Motor neuron (in vitro differentiated cells): ENCODE data around the gene SLC4A1. TPM values are rescaled to one million over a fixed set of nuclear protein-coding genes. Genes with fewer than 3 reads are reported as not detected.
A peak's percentile ranks its signal among the peaks of the same experiment; 100 is the strongest.
"Not testable (repeated sequence)": the region's sequence is repeated elsewhere in the genome, so short reads cannot be mapped to it uniquely, and the experiment has no call there.

Experiments
- ATAC-seq, 8 experiments: fragments of 200-7000 bp; cut with Tn5 transposase; replicated peaks in 6 of 8; 2 replicates each; pipeline ENCODE4 v1.8.0; 2021; ENCODE audit warnings: mild to moderate bottlenecking in 8 of 8, moderate library complexity in 8 of 8
- H3K27ac ChIP-seq, 2 donors: fragments of 250-450 bp; sonication (Bioruptor Pico); 2 replicates each; pipeline ENCODE4 v1.9.0; 2021; ENCODE audit warnings: antibody characterized with exemption in 2 of 2, mild to moderate bottlenecking in 2 of 2, moderate library complexity in 1 of 2
- H3K4me1 ChIP-seq, 2 donors: fragments of 250-450 bp; sonication (Bioruptor Pico); replicated peaks in 1 of 2; 2 replicates each; pipeline ENCODE4 v1.6.1; 2021; ENCODE audit warnings: antibody characterized with exemption in 2 of 2, mild to moderate bottlenecking in 2 of 2, moderate library complexity in 1 of 2
- H3K4me3 ChIP-seq, 5 donors: fragments of 250-450 bp; sonication (Bioruptor Pico); 2 replicates each; pipeline ENCODE4 v1.9.0; 2021; ENCODE audit warnings: antibody characterized with exemption in 5 of 5, mild to moderate bottlenecking in 5 of 5, moderate library complexity in 4 of 5
- WGBS, 10 experiments: fragments of 450-650 bp; shearing (Covaris generic); methylation state at CpG; one replicate each; pipeline ENCODE4 v1.0.0; 2022; 5-methylcytosine and 5-hydroxymethylcytosine counted together
- in situ Hi-C, 9 experiments: fragments of 400-800 bp; cut with MboI; loops; one replicate each; pipeline ENCODE4 v1.15.0; 2021; ENCODE audit warnings: low sequenced_read_pairs in 9 of 9, low pct_unique_long_range_greater_than_20kb in 2 of 9; ENCODE audit not compliant: unreplicated experiment in 9 of 9
- total RNA-seq, 8 experiments: library from RNA; unstranded; fragments of 300-600 nt; gene quantifications; 2 replicates each; pipeline versions ENCODE4 v1.2.3 to v1.2.4, GENCODE V29; 2022

Gene SLC4A1
- total RNA-seq, 8 experiments from 2014 or later, result 0.05 to 0.62 (median 0.10) TPM; not detected in 1

DNA sequence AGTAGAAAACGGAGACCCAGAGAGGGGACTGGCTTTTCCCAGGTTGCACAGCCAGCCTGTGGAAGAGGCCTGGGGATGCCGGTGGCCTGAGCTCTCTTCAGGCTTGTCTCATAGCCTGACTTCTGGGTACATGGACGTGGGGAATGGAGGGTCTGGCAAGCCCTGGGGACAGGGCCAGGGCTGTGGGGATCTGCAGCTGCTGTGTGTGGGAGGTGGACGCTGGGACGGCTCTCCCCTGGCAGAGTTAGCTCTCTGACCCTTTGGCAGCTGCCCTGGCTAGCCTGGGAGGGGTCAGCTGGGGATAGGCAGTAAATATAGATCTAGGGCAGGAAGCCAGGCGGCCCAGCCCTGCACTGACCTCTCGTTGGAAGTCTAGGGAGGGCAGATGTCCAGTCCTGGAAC, 20.5 kb downstream of the SLC4A1 start:
- WGBS, 10 experiments, result 46 to 100% (median 78%) methylated on average over 1 to 2 of the region's 7 CpGs; no CpG with 5 or more reads in 6 of the 10 experiments
- in situ Hi-C loops, result no loop called here
- ATAC-seq, result peak in 2 of 8 experiments; percentile 84 to 92
- H3K4me3 ChIP-seq, result no peak overlapping the region
- H3K27ac ChIP-seq, result no peak overlapping the region
- peaks cover 0 to 6% of the 10 kb centered on the region in 2 donors for H3K4me1 ChIP-seq

DNA sequence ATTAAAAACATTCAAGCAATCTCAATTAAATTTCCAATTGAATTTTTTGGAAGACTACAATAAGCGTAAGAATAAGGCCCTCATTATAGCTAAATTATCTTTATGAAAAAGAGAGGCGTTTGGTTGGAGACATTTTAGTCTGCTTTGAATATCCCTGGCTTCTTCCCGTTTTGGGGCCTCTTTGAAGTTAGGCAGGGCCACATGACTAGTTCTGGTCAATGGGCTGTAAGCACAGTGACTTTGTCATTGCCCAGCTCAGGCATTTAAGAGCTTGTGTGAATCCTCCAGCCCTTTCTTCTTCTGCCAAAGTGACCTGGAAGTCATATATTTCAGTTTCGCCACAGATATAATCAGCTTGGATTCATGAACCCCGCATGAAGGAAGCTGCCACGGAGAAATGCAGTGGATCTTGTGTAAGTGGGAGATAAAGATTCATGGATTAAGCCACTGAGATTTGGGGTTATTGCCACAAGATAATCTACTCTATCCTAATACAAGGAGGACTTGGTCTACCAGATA, 26.8 kb downstream of the SLC4A1 start:
- no peak overlapping the region for H3K4me3 ChIP-seq
- no peak for ATAC-seq
- 36 to 88% (median 70%) methylated on average over 1 to 6 of the region's 6 CpGs for WGBS, 10 experiments
- peaks cover 0 to 6% of the 10 kb centered on the region in 2 donors for H3K4me1 ChIP-seq
- in situ Hi-C loops, result no loop called here
- H3K27ac ChIP-seq, result no peak overlapping the region

DNA sequence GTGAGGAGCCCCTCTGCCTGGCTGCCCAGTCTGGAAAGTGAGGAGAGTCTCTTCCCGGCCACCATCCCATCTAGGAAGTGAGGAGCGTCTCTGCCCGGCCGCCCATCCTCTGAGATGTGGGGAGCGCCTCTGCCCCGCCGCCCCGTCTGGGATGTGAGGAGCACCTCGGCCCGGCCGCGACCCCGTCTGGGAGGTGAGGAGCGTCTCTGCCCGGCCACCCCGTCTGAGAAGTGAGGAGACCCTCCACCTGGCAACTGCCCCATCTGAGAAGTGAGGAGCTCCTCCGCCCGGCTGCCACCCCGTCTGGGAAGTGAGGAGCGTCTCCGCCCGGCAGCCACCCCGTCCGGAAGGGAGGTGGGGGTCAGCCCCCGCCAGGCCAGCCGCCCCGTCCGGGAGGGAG, 30.0 kb downstream of the SLC4A1 start:
- no CpG with 5 or more reads among the region's 28 CpGs for WGBS, 10 experiments
- H3K4me1 ChIP-seq, H3K27ac ChIP-seq, ATAC-seq, in situ Hi-C loops, H3K4me3 ChIP-seq: not testable (repeated sequence)

DNA sequence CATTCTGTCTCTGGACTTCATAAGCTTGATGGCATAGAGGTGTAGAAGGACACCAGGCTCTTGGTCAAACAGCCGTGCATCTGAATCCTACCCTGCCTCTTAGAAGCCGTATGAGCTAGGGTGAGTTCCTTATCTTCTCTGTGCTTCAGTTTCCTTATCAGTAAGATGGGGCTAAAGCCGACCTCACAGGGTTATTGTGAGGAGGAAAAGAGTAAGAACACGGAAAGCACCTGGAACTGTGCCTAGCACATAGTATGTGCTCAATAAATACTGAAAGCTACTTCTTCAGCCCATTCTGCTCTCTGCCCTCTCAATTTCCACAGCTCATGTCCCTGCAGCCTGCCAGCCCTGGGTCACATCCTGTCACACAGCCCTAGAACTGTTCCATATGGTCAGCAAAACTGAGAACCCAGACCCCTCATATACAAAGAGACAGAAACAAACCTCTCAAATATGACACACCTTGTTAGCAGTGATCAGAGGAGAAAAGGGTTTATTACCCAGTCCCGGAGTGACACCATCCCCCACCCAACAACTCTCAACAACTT, 31.4 kb downstream of the SLC4A1 start:
- ATAC-seq, result no peak
- in situ Hi-C loops, result no loop called here
- H3K4me1 ChIP-seq, result no peaks in the 10 kb centered on the region
- 0 to 100% (median 63%) methylated on average over 1 to 3 of the region's 5 CpGs; no CpG with 5 or more reads in 3 of the 10 experiments for WGBS, 10 experiments
- H3K4me3 ChIP-seq, result no peak overlapping the region
- H3K27ac ChIP-seq, result no peak overlapping the region

DNA sequence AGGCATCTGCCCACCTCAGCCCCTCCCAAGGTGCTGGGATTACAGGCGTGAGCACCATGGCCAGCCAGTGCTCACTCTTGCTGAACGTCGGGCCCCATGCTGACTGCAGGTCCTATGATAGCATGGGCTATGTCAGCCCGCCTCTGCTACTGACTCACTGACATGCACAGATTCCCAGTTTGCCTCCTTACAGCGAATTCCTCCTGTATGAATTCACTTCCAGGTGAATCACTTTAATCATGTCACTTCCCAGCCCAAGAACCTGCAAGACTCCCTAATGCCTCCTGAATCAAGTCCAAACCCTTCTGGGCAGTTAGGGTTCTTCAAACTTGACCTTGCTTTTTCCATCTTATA, 32.4 kb downstream of the SLC4A1 start:
- H3K4me3 ChIP-seq, result no peak overlapping the region
- in situ Hi-C loops, result no loop called here
- H3K27ac ChIP-seq, result no peak overlapping the region
- ATAC-seq, result peak in 3 of 8 experiments; percentile 18 to 52 (median 41)
- H3K4me1 ChIP-seq, result no peaks in the 10 kb centered on the region
- 14 to 83% (median 53%) methylated on average over 1 to 5 of the region's 5 CpGs; no CpG with 5 or more reads in 5 of the 10 experiments for WGBS, 10 experiments

DNA sequence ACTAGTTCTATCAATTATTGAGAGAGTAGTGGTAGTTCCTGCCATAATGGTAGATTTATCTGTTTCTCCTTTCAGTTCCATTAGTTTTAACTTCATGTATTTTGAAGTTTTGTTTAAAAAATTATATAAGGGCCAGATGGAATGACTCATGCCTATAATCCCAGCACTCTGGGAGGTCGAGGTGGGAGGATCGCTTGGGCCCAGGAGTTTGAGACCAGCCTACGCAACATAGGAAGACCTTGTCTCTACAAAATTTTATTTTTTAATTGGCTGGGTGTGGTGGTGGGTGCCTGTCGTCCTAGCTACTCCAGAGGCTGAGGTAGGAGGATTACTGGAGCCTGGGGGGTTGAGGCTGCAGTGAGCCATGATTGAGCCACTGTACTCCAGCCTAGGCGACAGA, 34.4 kb downstream of the SLC4A1 start:
- Histone ChIP-seq H3K4me1 (no peaks in the 10 kb centered on the region), H3K4me3 (no peak overlapping the region), H3K27ac (no peak overlapping the region)
- 31 to 100% (median 78%) methylated on average over 1 to 5 of the region's 5 CpGs for WGBS, 10 experiments
- in situ Hi-C loops, result no loop called here
- no peak for ATAC-seq

DNA sequence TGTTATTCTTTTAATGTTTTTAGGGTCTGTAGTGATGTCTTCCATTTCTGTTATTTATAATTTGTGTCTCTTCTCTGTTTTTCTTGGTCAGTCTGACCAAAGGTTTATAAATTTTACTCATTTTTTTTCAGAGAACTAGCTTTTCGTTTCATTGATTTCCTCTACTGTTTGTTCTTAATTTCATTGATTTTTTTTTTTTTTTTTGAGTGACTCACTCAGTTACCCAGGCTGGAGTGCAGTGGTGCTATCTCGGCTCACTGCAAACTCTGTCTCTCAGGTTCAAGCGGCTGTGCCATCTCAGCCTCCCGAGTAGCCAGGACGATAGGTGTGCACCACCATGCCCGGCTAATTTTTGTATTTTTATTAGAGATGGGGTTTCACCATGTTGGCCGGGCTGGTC, 35.9 kb downstream of the SLC4A1 start:
- H3K4me1 ChIP-seq, result no peaks in the 10 kb centered on the region
- in situ Hi-C loops, result no loop called here
- WGBS, 10 experiments, result 42 to 88% (median 76%) methylated on average over 1 to 7 of the region's 7 CpGs
- H3K4me3 ChIP-seq, result no peak overlapping the region
- H3K27ac ChIP-seq, result no peak overlapping the region
- no peak for ATAC-seq

DNA sequence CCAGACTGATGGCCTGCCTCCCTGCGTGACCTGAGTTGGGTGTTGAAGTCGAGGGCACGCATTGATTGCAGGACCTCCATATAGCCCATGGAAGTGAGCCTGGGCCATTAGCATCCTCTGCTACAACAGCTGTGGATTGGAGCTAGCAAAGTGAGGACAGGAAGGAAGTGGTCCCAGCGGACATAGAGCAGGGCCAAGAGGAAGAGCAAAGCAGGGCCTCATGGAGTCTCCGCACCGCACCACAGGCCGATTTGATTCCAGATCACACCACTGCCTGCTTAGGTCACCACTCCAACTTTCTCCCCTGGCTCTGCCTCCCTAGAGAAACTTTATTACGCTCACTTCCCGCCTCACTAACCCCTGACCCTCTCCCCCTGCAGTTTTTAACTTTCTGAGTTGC, 37.8 kb downstream of the SLC4A1 start:
- 20 to 85% (median 71%) methylated on average over 1 to 5 of the region's 9 CpGs; no CpG with 5 or more reads in 2 of the 10 experiments for WGBS, 10 experiments
- in situ Hi-C loops, result no loop called here
- H3K4me1 ChIP-seq, result no peaks in the 10 kb centered on the region
- ATAC-seq, result no peak
- H3K4me3 ChIP-seq, result no peak overlapping the region
- no peak overlapping the region for H3K27ac ChIP-seq

DNA sequence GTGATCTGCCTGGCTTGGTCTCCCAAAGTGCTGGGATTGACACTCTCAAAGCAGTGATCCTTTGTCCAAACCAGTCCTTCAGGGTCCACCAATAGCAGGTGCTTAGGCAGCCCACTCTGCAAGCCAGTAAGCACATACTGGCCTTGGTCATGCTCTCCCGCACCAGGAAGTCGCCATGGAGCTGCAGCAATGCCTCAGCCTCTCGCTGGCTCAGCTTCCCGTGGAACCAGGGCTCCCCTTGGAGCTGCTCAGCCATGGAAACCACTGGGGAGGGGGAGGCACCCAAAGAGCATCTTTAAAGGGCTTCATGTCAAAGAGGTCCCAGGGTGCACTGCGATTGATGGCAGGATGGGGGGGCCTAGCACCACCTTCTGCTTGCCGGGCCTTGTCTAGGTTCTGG, 38.8 kb downstream of the SLC4A1 start:
- ATAC-seq, result peak in 1 of 8 experiments; percentile 77

DNA sequence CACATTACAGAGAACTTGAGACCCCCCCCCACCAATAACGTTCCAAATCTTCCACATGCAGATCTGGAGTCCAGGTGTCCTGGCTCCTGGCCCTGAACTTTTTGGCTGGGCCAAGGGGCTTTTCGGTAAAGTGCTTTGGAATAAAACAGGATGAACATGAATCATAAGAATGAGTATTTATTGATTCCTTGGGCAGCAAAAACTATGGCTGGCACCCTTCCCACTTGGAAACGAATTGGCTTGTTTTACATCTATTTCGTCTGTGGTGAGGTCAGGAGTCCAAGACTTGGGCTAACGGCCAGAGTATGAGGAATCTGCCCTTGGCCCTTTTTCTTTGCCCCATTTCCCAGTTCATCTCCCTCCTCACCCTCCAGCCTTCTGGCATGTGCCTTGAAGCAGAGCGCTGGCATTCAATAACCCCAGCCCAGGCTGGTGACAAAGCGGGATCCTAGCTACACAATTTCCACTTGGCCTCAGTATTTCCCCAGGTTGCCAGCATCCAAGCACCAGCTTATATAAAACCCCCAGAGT, 44.3 kb downstream of the SLC4A1 start:
- 20 to 90% (median 77%) methylated on average over 1 to 6 of the region's 7 CpGs; no CpG with 5 or more reads in 1 of the 10 experiments for WGBS, 10 experiments

More for the DNA sequence above, 38.8 kb downstream of the SLC4A1 start:
- WGBS, 10 experiments, result 80 to 100% (median 100%) methylated on average over 1 to 2 of the region's 6 CpGs; no CpG with 5 or more reads in 7 of the 10 experiments
- no peak overlapping the region for H3K4me3 ChIP-seq
- in situ Hi-C loops, result loop anchor here in 3 of 9 experiments (10.0 kb wide), 3 partner anchors 76 to 96 kb away; partner anchors contain the start of genes RUNDC3A (in 1 of the 3) and SLC25A39 (in 1 of the 3)
- no peaks in the 10 kb centered on the region for H3K4me1 ChIP-seq
- H3K27ac ChIP-seq, result no peak overlapping the region

DNA sequence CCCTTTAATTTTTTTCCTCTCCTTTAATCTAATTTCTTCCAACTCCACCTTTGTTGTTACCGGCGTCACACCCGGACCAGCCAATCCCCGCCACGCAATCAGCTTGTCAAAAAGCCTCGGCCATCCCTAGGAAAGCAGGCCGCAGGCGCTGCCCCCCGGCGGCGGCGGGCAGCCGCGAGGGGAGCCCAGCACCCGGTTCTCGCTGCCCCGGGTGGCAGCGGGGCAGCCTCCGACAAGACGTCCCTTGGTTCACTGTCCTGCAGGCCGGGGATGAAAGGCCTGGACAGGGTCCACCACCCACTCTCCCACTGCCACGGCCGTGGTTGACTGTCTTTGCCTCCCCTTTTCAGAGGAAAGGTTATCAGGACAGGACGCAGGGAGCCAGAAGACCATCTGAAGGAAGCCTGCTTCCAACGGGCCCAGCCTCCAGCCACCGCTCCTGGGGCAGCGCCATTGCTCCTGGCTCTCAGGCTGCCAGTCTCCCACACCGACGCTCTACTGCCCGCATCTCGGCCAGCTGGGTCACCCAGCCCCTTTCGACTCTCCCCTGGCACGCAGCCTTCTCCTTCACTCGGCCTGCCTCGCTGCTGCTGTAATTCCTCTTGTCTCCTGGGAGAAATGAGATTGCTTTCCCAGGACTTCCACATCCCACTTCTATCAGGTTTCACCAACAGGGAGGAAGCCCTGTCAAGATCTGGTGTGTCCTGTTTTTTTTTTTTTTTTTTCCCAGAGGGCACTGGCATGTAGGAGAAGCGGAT, 45.6 kb downstream of the SLC4A1 start:
- WGBS, 10 experiments, result 0 to 12% (median 2%) methylated on average over 1 to 9 of the region's 36 CpGs; no CpG with 5 or more reads in 3 of the 10 experiments
- peak; percentile 2 to 38 (median 18) for ATAC-seq
- in situ Hi-C loops, result loop anchor here in 6 of 9 experiments (10.0 to 25.0 kb wide), 4 partner anchors 83 to 115 kb away; partner anchors contain the start of genes GRN (in 3 of the 6), RUNDC3A (in 1 of the 6) and SLC25A39 (in 1 of the 6)
- H3K4me1 ChIP-seq, result peaks cover 14 to 15% of the 10 kb centered on the region in 2 donors
- H3K4me3 ChIP-seq, result peak overlapping the region; percentile 60 to 97 (median 86)
- peak overlapping the region; percentile 92 to 97 for H3K27ac ChIP-seq

More for the DNA sequence above, 44.3 kb downstream of the SLC4A1 start:
- peaks cover 7 to 9% of the 10 kb centered on the region in 2 donors for H3K4me1 ChIP-seq
- no peak for ATAC-seq
- no peak overlapping the region for H3K27ac ChIP-seq
- H3K4me3 ChIP-seq, result no peak overlapping the region
- in situ Hi-C loops, result loop anchor here in 6 of 9 experiments (10.0 to 25.0 kb wide), 4 partner anchors 81 to 114 kb away; partner anchors contain the start of genes GRN (in 3 of the 6), RUNDC3A (in 1 of the 6) and SLC25A39 (in 1 of the 6)

DNA sequence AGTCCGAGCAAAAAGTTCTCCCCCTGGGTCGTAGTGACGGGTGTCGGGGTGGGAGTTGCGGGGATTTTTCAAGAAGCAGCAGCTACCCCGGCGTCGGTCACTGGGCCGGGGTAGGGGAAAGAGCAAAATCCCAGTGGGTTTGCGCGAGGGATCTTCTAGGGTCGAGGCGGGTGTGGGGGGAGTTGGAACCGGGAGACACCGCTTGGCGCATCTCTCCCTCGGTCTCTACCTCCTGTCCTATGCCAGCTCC, 46.1 kb downstream of the SLC4A1 start:
- peak overlapping the region; percentile 60 to 97 (median 86) for H3K4me3 ChIP-seq
- in situ Hi-C loops, result loop anchor here in 6 of 9 experiments (10.0 to 25.0 kb wide), 4 partner anchors 83 to 116 kb away; partner anchors contain the start of genes GRN (in 3 of the 6), RUNDC3A (in 1 of the 6) and SLC25A39 (in 1 of the 6)
- 0 to 7% (median 0%) methylated on average over 1 to 5 of the region's 17 CpGs; no CpG with 5 or more reads in 6 of the 10 experiments for WGBS, 10 experiments
- peak overlapping the region; percentile 92 to 97 for H3K27ac ChIP-seq
- H3K4me1 ChIP-seq, result peaks cover 15 to 17% of the 10 kb centered on the region in 2 donors
- no peak for ATAC-seq
